WI38 (cell line): ENCODE measurements around the gene PTGFRN.
A peak's percentile ranks its signal among the peaks of the same experiment; 100 is the strongest.
"Not testable (repeated sequence)": the region's sequence is repeated elsewhere in the genome, so short reads cannot be mapped to it uniquely, and the experiment has no call there.

ENCODE experiments used
- H3K4me3 ChIP-seq: 2 replicates; pipeline ENCODE4 v1.5.1; 2011; ENCODE audit warnings: low read depth, mild to moderate bottlenecking, control low read depth, low read length
- CTCF ChIP-seq: IDR thresholded peaks from 2 replicates; pipeline ENCODE4 v1.5.1; 2012; ENCODE audit warnings: low read depth, mild to moderate bottlenecking, control low read depth, low read length

PTGFRN gene

GRCh38 chr1:116909512-116910378 lies at the start of gene PTGFRN:
PTGFRN (plus strand) TSS chr1:116909916; CDS start chr1:116910204, 288 bp downstream.
- peak within 1 kb of the TSS; percentile 21 for H3K4me3 ChIP-seq
- TF ChIP-seq CTCF, result no peak

- H3K4me3 ChIP-seq, result not testable (repeated sequence)
These were observed 49.5 kb upstream of the PTGFRN start for GRCh38 chr1:116860167-116860566.

DNA sequence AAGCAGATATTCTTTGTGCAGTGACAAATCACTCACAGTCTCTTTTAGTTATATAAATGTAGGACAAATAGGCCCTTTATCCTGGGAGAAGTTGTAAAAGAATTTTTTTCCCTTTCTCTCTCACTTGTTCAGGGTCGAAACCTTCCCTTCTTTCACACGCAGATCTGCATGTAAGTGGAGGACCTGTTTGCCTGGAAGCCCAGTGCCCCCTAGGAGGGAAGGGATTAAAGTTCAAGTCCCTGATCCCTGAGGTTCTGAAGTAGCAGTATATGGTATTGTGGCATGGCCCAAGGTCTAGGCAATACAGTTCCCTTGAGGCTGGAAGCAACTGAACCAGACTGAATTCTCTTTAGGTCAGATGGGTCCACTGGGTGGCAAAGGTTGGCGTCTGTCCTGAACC lies 48.6 kb upstream of the PTGFRN start:
- no peak overlapping the region for H3K4me3 ChIP-seq
- no peak for TF ChIP-seq CTCF

DNA sequence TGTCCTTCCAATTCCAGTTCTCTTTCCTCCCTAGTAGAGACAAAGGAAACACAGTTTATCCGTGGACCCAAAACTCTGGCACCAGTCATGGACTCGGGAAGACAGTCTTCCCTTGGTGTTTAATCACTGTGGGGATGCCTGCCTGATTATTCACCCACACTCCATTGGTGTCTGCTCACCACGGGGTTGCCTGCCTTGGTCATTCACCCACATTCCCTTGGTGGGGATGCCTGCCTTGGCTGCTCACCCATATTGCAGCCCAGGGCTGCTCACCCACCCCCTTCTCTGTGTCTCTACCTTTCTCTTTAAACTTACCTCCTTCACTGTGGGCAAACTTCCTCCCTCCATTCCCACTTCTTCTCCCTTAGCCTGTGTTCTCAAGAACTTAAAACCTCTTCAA lies 46.7 kb upstream of the PTGFRN start:
- H3K4me3 ChIP-seq, result not testable (repeated sequence)

- not testable (repeated sequence) for H3K4me3 ChIP-seq
These were observed 43.2 kb upstream of the PTGFRN start for GRCh38 chr1:116866478-116866877.

DNA sequence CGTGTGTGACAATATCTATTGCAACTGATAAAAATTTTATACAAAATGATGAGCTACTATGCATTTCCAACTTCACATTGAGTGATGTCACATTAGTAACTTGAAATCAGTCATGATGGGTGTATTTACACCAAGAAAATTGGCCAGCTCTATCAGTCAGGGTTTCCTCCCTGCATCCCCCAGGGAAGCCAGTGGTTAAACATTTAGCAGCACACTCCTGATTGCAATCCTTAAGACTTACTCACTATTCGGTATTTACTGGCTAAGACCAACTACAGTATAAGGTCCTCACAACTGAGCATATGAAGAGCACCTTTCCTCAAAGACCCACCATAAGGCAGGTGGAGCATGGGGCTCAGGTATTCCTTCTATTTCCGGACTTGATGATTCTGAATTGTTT lies 41.3 kb upstream of the PTGFRN start:
- TF ChIP-seq CTCF, result no peak
- H3K4me3 ChIP-seq, result no peak overlapping the region

- no peak for TF ChIP-seq CTCF
- H3K4me3 ChIP-seq, result no peak overlapping the region
These were observed 40.1 kb upstream of the PTGFRN start for GRCh38 chr1:116869611-116870010.

- no peak overlapping the region for H3K4me3 ChIP-seq
- TF ChIP-seq CTCF, result no peak
These were observed 39.4 kb upstream of the PTGFRN start for GRCh38 chr1:116870300-116870699.

DNA sequence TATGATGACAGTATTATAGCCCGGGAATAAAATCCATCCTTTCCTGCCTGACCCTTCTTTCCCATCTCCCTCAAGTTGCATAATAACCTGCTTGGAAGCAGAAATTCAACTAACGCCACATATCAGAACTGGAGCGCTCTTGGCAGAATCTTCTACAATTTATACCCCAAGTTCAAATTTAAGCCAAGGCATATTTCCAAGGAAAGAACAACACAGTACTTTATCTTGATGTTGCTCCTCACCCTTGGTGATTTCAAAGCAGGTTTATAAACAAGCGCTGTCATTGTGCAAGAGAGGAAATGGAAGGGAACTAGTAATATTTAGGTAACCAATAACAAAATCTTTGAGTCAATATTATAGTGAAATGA lies 38.0 kb upstream of the PTGFRN start:
- H3K4me3 ChIP-seq, result no peak overlapping the region
- no peak for TF ChIP-seq CTCF
